ENCODE data around the gene ITGB1BP1. TPM values are rescaled to one million over a fixed set of nuclear protein-coding genes. Genes with fewer than 3 reads are reported as not detected.
A peak's percentile ranks its signal among the peaks of the same experiment; 100 is the strongest.
"Not testable (repeated sequence)": the region's sequence is repeated elsewhere in the genome, so short reads cannot be mapped to it uniquely, and the experiment has no call there.

Gene ITGB1BP1
- total and polyA plus RNA-seq, 8 donors: 20.1 to 117 (median 53.5) TPM

GRCh38 chr2:9398881-9399780 lies 24.2 kb downstream of the ITGB1BP1 start:
- Histone ChIP-seq H3K36me3 (peaks cover 13 to 81% (median 70%) of the 10 kb centered on the region in 4 donors), H3K27me3 (no peaks in the 10 kb centered on the region), H3K4me1 (peaks cover 6 to 14% (median 8%) of the 10 kb centered on the region in 4 donors), H3K27ac (peak overlapping the region in 4 of 5 donors; percentile 33 to 72 (median 51)), H3K4me3 (no peak overlapping the region), H3K9me3 (no peaks in the 10 kb centered on the region)
- TF ChIP-seq POLR2AphosphoS5 (IDR thresholded peaks at IDR 0.05) (peak in 1 of 3 donors; percentile 7), CTCF (IDR thresholded peaks at IDR 0.05) (no peak), POLR2A (IDR thresholded peaks at IDR 0.05) (no peak), EP300 (IDR thresholded peaks at IDR 0.05) (no peak)
- peak in 1 of 2 donors; percentile 70 for DNase-seq
- WGBS, 5 donors: 71 to 88% (median 82%) methylated on average over 16 to 20 of the region's 20 CpGs
- intact Hi-C loops (cut with DNase I; ENCODE audit: low total_unique reads): no loop called here

- H3K9me3 ChIP-seq; H3K27me3 ChIP-seq; H3K4me1 ChIP-seq; intact Hi-C loops (cut with DNase I; ENCODE audit: low total_unique reads); H3K4me3 ChIP-seq; DNase-seq: not testable (repeated sequence)
- 91 to 97% (median 95%) methylated on average over 8 to 11 of the region's 11 CpGs for WGBS, 5 donors
- H3K27ac ChIP-seq: peak overlapping the region in 2 of 5 donors; percentile 42 to 72
- H3K36me3 ChIP-seq: peaks cover 13 to 79% (median 74%) of the 10 kb centered on the region in 4 donors
Observed at GRCh38 chr2:9398251-9398650, 25.1 kb downstream of the ITGB1BP1 start.

- H3K27ac ChIP-seq: no peak overlapping the region
- intact Hi-C loops (cut with DNase I; ENCODE audit: low total_unique reads): no loop called here
- no peaks in the 10 kb centered on the region for H3K9me3 ChIP-seq
- H3K4me3 ChIP-seq: no peak overlapping the region
- H3K27me3 ChIP-seq: no peaks in the 10 kb centered on the region
- peaks cover 13 to 77% (median 75%) of the 10 kb centered on the region in 4 donors for H3K36me3 ChIP-seq
- DNase-seq: no peak
- WGBS, 5 donors: 92 to 97% (median 95%) methylated on average over 14 of the region's 14 CpGs
- peaks cover 0 to 7% (median 2%) of the 10 kb centered on the region in 4 donors for H3K4me1 ChIP-seq
- TF ChIP-seq CTCF (IDR thresholded peaks at IDR 0.05) (no peak), POLR2A (IDR thresholded peaks at IDR 0.05) (no peak), EP300 (IDR thresholded peaks at IDR 0.05) (no peak), POLR2AphosphoS5 (IDR thresholded peaks at IDR 0.05) (no peak)
Observed at GRCh38 chr2:9397201-9397600, 26.1 kb downstream of the ITGB1BP1 start.

GRCh38 chr2:9394816-9395215 lies 28.5 kb downstream of the ITGB1BP1 start:
- TF ChIP-seq POLR2A (IDR thresholded peaks at IDR 0.05) (no peak), CTCF (IDR thresholded peaks at IDR 0.05) (no peak), POLR2AphosphoS5 (IDR thresholded peaks at IDR 0.05) (no peak), EP300 (IDR thresholded peaks at IDR 0.05) (no peak)
- no peak overlapping the region for H3K4me3 ChIP-seq
- no peaks in the 10 kb centered on the region for H3K27me3 ChIP-seq
- DNase-seq: no peak
- intact Hi-C loops (cut with DNase I; ENCODE audit: low total_unique reads): no loop called here
- 91 to 98% (median 96%) methylated on average over 9 to 15 of the region's 15 CpGs for WGBS, 5 donors
- peaks cover 0 to 4% (median 0%) of the 10 kb centered on the region in 4 donors for H3K4me1 ChIP-seq
- no peaks in the 10 kb centered on the region for H3K9me3 ChIP-seq
- peaks cover 5 to 80% (median 77%) of the 10 kb centered on the region in 4 donors for H3K36me3 ChIP-seq
- H3K27ac ChIP-seq: no peak overlapping the region

Measured in stomach (tissue), 9 donors.